MM.1S (cell line): ENCODE data around the gene LFNG.
"Not testable (repeated sequence)": the region's sequence is repeated elsewhere in the genome, so short reads cannot be mapped to it uniquely, and the experiment has no call there.

Experiments used
- EZH2 ChIP-seq: fragments of 300-600 bp; sonication (generic); optimal IDR thresholded peaks from 2 replicates; pipeline ENCODE3; 2017; ENCODE audit warnings: low read depth, mild to moderate bottlenecking, antibody characterized with exemption, low read length, mixed read lengths
- EZH2phosphoT487 ChIP-seq: fragments of 300-600 bp; sonication (generic); IDR thresholded peaks from 2 replicates; pipeline ENCODE4 v1.6.1; 2018; ENCODE audit warnings: antibody characterized with exemption, low read length
- TF ChIP-seq, protein P1 (sequence below): fragments of 300-600 bp; sonication (generic); IDR thresholded peaks from 2 replicates; pipeline ENCODE4 v1.5.1; 2016; ENCODE audit warnings: antibody characterized with exemption, low read length, mixed read lengths

DNA sequence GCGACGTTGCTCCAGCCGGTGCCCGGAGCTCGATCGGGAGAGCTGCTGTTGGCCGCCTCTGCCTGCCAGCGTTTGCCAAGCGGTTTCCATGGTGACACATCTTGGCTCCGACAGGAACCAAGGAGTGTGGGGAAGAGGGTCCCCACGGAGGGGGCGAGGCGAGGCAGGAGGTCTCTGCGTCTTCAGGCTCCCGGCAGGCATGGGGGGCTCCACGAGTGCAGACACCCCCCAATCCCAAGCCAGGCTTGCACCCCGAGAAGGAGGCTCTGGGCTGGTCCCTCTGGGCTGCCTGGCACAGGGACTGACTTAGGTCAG lies 12.2 kb downstream of the LFNG start:
- TF ChIP-seq, protein P1, sequence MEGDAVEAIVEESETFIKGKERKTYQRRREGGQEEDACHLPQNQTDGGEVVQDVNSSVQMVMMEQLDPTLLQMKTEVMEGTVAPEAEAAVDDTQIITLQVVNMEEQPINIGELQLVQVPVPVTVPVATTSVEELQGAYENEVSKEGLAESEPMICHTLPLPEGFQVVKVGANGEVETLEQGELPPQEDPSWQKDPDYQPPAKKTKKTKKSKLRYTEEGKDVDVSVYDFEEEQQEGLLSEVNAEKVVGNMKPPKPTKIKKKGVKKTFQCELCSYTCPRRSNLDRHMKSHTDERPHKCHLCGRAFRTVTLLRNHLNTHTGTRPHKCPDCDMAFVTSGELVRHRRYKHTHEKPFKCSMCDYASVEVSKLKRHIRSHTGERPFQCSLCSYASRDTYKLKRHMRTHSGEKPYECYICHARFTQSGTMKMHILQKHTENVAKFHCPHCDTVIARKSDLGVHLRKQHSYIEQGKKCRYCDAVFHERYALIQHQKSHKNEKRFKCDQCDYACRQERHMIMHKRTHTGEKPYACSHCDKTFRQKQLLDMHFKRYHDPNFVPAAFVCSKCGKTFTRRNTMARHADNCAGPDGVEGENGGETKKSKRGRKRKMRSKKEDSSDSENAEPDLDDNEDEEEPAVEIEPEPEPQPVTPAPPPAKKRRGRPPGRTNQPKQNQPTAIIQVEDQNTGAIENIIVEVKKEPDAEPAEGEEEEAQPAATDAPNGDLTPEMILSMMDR: not testable (repeated sequence)
- TF ChIP-seq EZH2phosphoT487, EZH2: not testable (repeated sequence)
